Measurements from ENCODE around the gene GGA2. TPM values are rescaled to one million over a fixed set of nuclear protein-coding genes. Genes with fewer than 3 reads are reported as not detected.
"Not testable (repeated sequence)": the region's sequence is repeated elsewhere in the genome, so short reads cannot be mapped to it uniquely, and the experiment has no call there.

GGA2 gene
- polyA plus RNA-seq, 1 experiment: 19.0 TPM

- Histone ChIP-seq H3K36me3 (ENCODE audit: control insufficient read depth, insufficient read depth, low read length) (no peaks in the 10 kb centered on the region), H3K4me3 (ENCODE audit: low read depth, low read length) (no peak overlapping the region), H3K27me3 (ENCODE audit: control insufficient read depth, insufficient read depth, low read length) (no peaks in the 10 kb centered on the region)
- ChIA-PET POLR2A (no interaction called here), CTCF (no interaction called here)
- no peak for DNase-seq (ENCODE audit: low read depth)
- TF ChIP-seq CTCF (IDR thresholded peaks at IDR 0.05; ENCODE audit: insufficient read depth, low read depth, low read length): no peak
These were observed 1.4 kb upstream of the GGA2 start for GRCh38 chr16:23511731-23512130.

GRCh38 chr16:23510915-23511270 lies 599 bp upstream of the GGA2 start:
- CTCF ChIA-PET; H3K27me3 ChIP-seq (ENCODE audit: control insufficient read depth, insufficient read depth, low read length): not testable (repeated sequence)

GRCh38 chr16:23509782-23510163 lies 521 bp downstream of the GGA2 start:
- CTCF ChIA-PET: interaction anchor here (1.0 to 1.8 kb wide), 3 partner anchors 11 to 75 kb away, joined by 3 to 6 read pairs (median 4); no protein-coding TSS in a partner anchor
- TF ChIP-seq CTCF (IDR thresholded peaks at IDR 0.05; ENCODE audit: insufficient read depth, low read depth, low read length): no peak
- Histone ChIP-seq H3K4me3 (ENCODE audit: low read depth, low read length) (peak overlapping the region; percentile 59), H3K36me3 (ENCODE audit: control insufficient read depth, insufficient read depth, low read length) (no peaks in the 10 kb centered on the region), H3K27me3 (ENCODE audit: control insufficient read depth, insufficient read depth, low read length) (no peaks in the 10 kb centered on the region)
- POLR2A ChIA-PET: interaction anchor here (0.7 kb wide), 1 partner anchor 119 kb away, joined by 3 read pairs; no protein-coding TSS in a partner anchor
- DNase-seq (ENCODE audit: low read depth): no peak

More at GRCh38 chr16:23510915-23511270, 599 bp upstream of the GGA2 start:
- POLR2A ChIA-PET; DNase-seq (ENCODE audit: low read depth); H3K36me3 ChIP-seq (ENCODE audit: control insufficient read depth, insufficient read depth, low read length): not testable (repeated sequence)
- peak overlapping the region; percentile 59 for H3K4me3 ChIP-seq (ENCODE audit: low read depth, low read length)

- Histone ChIP-seq H3K36me3 (ENCODE audit: control insufficient read depth, insufficient read depth, low read length) (no peaks in the 10 kb centered on the region), H3K27me3 (ENCODE audit: control insufficient read depth, insufficient read depth, low read length) (no peaks in the 10 kb centered on the region), H3K4me3 (ENCODE audit: low read depth, low read length) (peak overlapping the region; percentile 59)
- CTCF ChIA-PET: interaction anchor here (1.1 to 1.8 kb wide), 2 partner anchors 11 to 75 kb away, joined by 4 to 6 read pairs; no protein-coding TSS in a partner anchor
- POLR2A ChIA-PET: no interaction called here
- no peak for TF ChIP-seq CTCF (IDR thresholded peaks at IDR 0.05; ENCODE audit: insufficient read depth, low read depth, low read length)
- no peak for DNase-seq (ENCODE audit: low read depth)
These were observed 896 bp downstream of the GGA2 start for GRCh38 chr16:23509441-23509754.

- ChIA-PET POLR2A (interaction anchor here (0.8 kb wide), 1 partner anchor 118 kb away, joined by 3 read pairs; no protein-coding TSS in a partner anchor), CTCF (interaction anchor here (1.1 to 1.8 kb wide), 2 partner anchors 10 to 74 kb away, joined by 4 to 6 read pairs; no protein-coding TSS in a partner anchor)
- peak overlapping the region; percentile 59 for H3K4me3 ChIP-seq (ENCODE audit: low read depth, low read length)
- DNase-seq (ENCODE audit: low read depth): no peak
- H3K36me3 ChIP-seq (ENCODE audit: control insufficient read depth, insufficient read depth, low read length): no peaks in the 10 kb centered on the region
- TF ChIP-seq CTCF (IDR thresholded peaks at IDR 0.05; ENCODE audit: insufficient read depth, low read depth, low read length): no peak
- no peaks in the 10 kb centered on the region for H3K27me3 ChIP-seq (ENCODE audit: control insufficient read depth, insufficient read depth, low read length)
These were observed 1.5 kb downstream of the GGA2 start for GRCh38 chr16:23508589-23509440.

Measured in BJ (cell line).